Testis (tissue), 3 donors: ENCODE data around the gene TMEM123. TPM values are rescaled to one million over a fixed set of nuclear protein-coding genes. Genes with fewer than 3 reads are reported as not detected.

Source experiments
- DNase-seq: peaks from one replicate; pipeline ENCODE4 v3.0.0-alpha.2; 2019
- H3K27ac ChIP-seq, 2 donors: fragments of 200-600 bp; sonication (generic); one replicate each; pipeline ENCODE4 v1.5.1; 2019
- H3K27me3 ChIP-seq: fragments of 200-600 bp; sonication (generic); one replicate; pipeline ENCODE4 v1.5.1; 2019
- H3K36me3 ChIP-seq: fragments of 200-600 bp; sonication (generic); one replicate; pipeline ENCODE4 v1.5.1; 2017; ENCODE audit warnings: low read depth; ENCODE audit errors: missing control alignments
- H3K4me1 ChIP-seq: fragments of 200-600 bp; sonication (generic); one replicate; pipeline ENCODE4 v1.5.1; 2019
- H3K4me3 ChIP-seq, 2 donors: fragments of 200-600 bp; sonication (generic); one replicate each; pipeline ENCODE4 v1.5.1; 2017 to 2019
- H3K9me3 ChIP-seq: fragments of 200-600 bp; sonication (generic); one replicate; pipeline ENCODE4 v1.5.1; 2017
- CTCF ChIP-seq, 3 experiments: fragments of 450-650 bp in 2 of 3; fragments of 200-600 bp in 1 of 3; sonication (generic) in 1 of 3; IDR thresholded peaks; one replicate each; pipeline ENCODE4 v1.5.1; 2016 to 2019; ENCODE audit warnings: antibody characterized with exemption in 3 of 3, mild to moderate bottlenecking in 2 of 3, moderate library complexity in 1 of 3
- POLR2A ChIP-seq: fragments of 450-650 bp; IDR thresholded peaks from one replicate; pipeline ENCODE4 v1.6.1; 2017; ENCODE audit warnings: antibody characterized with exemption, mild to moderate bottlenecking, moderate library complexity
- WGBS, 2 donors: methylation state at CpG; one replicate each; pipeline ENCODE4 v1.1.5; 2018; 5-methylcytosine and 5-hydroxymethylcytosine counted together
- intact Hi-C: fragments of 100-400 bp; cut with DNase I; formaldehyde crosslinking; loops from one replicate; pipeline ENCODE4 v1.15.1; 2023; ENCODE audit warnings: low total_unique reads
- polyA plus RNA-seq: library from polyadenylated mRNA; stranded (reverse); fragments of 350-450 nt; fragmentation: Illumina TruSeq; extraction: RNeasy Lipid Tissue Mini Kit (QIAGEN cat#74804); gene quantifications from one replicate; pipeline ENCODE4 v1.2.3, GENCODE V29; 2014; ENCODE audit warnings: low read depth, low replicate concordance; ENCODE audit not compliant: insufficient read depth
- total RNA-seq, 2 donors: library from RNA; depleted of rRNA; stranded (reverse); fragments of >200 nt; gene quantifications; one replicate each; pipeline ENCODE4 v1.2.3, GENCODE V29; 2016

The TMEM123 gene
- total and polyA plus RNA-seq, 3 donors from 2014 or later = 137 to 218 (median 177) TPM

GRCh38 chr11:102406099-102406498 lies 46.5 kb downstream of the TMEM123 start:
- H3K4me1 ChIP-seq = no peaks in the 10 kb centered on the region
- H3K27me3 ChIP-seq = no peaks in the 10 kb centered on the region
- no peak overlapping the region for H3K4me3 ChIP-seq
- H3K9me3 ChIP-seq = no peaks in the 10 kb centered on the region
- TF ChIP-seq POLR2A (no peak), CTCF (IDR thresholded peaks at IDR 0.05) (no peak)
- no peaks in the 10 kb centered on the region for H3K36me3 ChIP-seq
- no peak for DNase-seq
- 96% methylated on average over 2 of the region's 2 CpGs for WGBS, 2 donors
- intact Hi-C loops = no loop called here
- H3K27ac ChIP-seq = no peak overlapping the region

GRCh38 chr11:102405501-102405900 lies 47.1 kb downstream of the TMEM123 start:
- Histone ChIP-seq H3K4me3 (no peak overlapping the region), H3K27me3 (no peaks in the 10 kb centered on the region), H3K4me1 (no peaks in the 10 kb centered on the region), H3K36me3 (no peaks in the 10 kb centered on the region), H3K27ac (no peak overlapping the region), H3K9me3 (no peaks in the 10 kb centered on the region)
- DNase-seq = no peak
- WGBS, 2 donors = 79 to 80% methylated on average over 5 of the region's 5 CpGs
- TF ChIP-seq CTCF (IDR thresholded peaks at IDR 0.05) (no peak), POLR2A (no peak)
- intact Hi-C loops = no loop called here

GRCh38 chr11:102402548-102402947 lies 50.0 kb downstream of the TMEM123 start:
- Histone ChIP-seq H3K36me3 (no peaks in the 10 kb centered on the region), H3K9me3 (no peaks in the 10 kb centered on the region), H3K27me3 (no peaks in the 10 kb centered on the region), H3K4me3 (no peak overlapping the region), H3K27ac (no peak overlapping the region), H3K4me1 (no peaks in the 10 kb centered on the region)
- intact Hi-C loops = no loop called here
- no peak for TF ChIP-seq POLR2A
- no peak for DNase-seq

- intact Hi-C loops = no loop called here
- no peaks in the 10 kb centered on the region for H3K9me3 ChIP-seq
- no peaks in the 10 kb centered on the region for H3K4me1 ChIP-seq
- WGBS, 2 donors = 92 to 94% methylated on average over 3 of the region's 3 CpGs
- H3K36me3 ChIP-seq = no peaks in the 10 kb centered on the region
- no peaks in the 10 kb centered on the region for H3K27me3 ChIP-seq
- no peak overlapping the region for H3K27ac ChIP-seq
- no peak for DNase-seq
- H3K4me3 ChIP-seq = no peak overlapping the region
- TF ChIP-seq CTCF (IDR thresholded peaks at IDR 0.05) (no peak), POLR2A (no peak)
Measured at GRCh38 chr11:102401905-102402304, 50.7 kb downstream of the TMEM123 start.

GRCh38 chr11:102400603-102401002 lies 52.0 kb downstream of the TMEM123 start:
- H3K9me3 ChIP-seq = no peaks in the 10 kb centered on the region
- H3K4me1 ChIP-seq = no peaks in the 10 kb centered on the region
- H3K36me3 ChIP-seq = no peaks in the 10 kb centered on the region
- intact Hi-C loops = no loop called here
- 94 to 95% methylated on average over 5 of the region's 5 CpGs for WGBS, 2 donors
- no peak overlapping the region for H3K27ac ChIP-seq
- no peak for DNase-seq
- no peaks in the 10 kb centered on the region for H3K27me3 ChIP-seq
- TF ChIP-seq POLR2A (no peak), CTCF (IDR thresholded peaks at IDR 0.05) (no peak)
- H3K4me3 ChIP-seq = no peak overlapping the region
